DMS153 treated with DMSO at 0.1 percent for 48 hours (cell line): ENCODE results near the gene MTAP.

Source experiments
- DNase-seq: peaks from one replicate; lab custom pipeline; 2025; ENCODE audit not compliant: unreplicated experiment; lab: John Stamatoyannopoulos, UW

The MTAP gene

GRCh38 chr9:21841133-21841532 lies 38.7 kb downstream of the MTAP start:
- no peak for DNase-seq

GRCh38 chr9:21848615-21849014 lies 46.2 kb downstream of the MTAP start:
- no peak for DNase-seq

- no peak for DNase-seq
Measured at GRCh38 chr9:21852754-21853153, 50.3 kb downstream of the MTAP start.

- DNase-seq, result no peak
Measured at GRCh38 chr9:21853414-21853813, 51.0 kb downstream of the MTAP start.

GRCh38 chr9:21854119-21854518 lies 51.7 kb downstream of the MTAP start:
- no peak for DNase-seq

- no peak for DNase-seq
Measured at GRCh38 chr9:21854594-21854993, 52.2 kb downstream of the MTAP start.

GRCh38 chr9:21856301-21857094 lies 54.1 kb downstream of the MTAP start:
- no peak for DNase-seq

- DNase-seq, result no peak
Measured at GRCh38 chr9:21862871-21863270, 60.4 kb downstream of the MTAP start.

- DNase-seq, result no peak
Measured at GRCh38 chr9:21864505-21864904, 62.1 kb downstream of the MTAP start.

GRCh38 chr9:21866302-21866701 lies 63.9 kb downstream of the MTAP start:
- no peak for DNase-seq

- DNase-seq, result no peak
Measured at GRCh38 chr9:21871256-21871975, 69.0 kb downstream of the MTAP start.

GRCh38 chr9:21872696-21873095 lies 70.3 kb downstream of the MTAP start:
- DNase-seq, result no peak

GRCh38 chr9:21873540-21874221 lies 71.2 kb downstream of the MTAP start:
- DNase-seq, result no peak

GRCh38 chr9:21875893-21876292 lies 73.5 kb downstream of the MTAP start:
- DNase-seq, result no peak

GRCh38 chr9:21883642-21884041 lies 81.2 kb downstream of the MTAP start:
- DNase-seq, result no peak

- no peak for DNase-seq
Measured at GRCh38 chr9:21889673-21890072, 87.2 kb downstream of the MTAP start.

- DNase-seq, result no peak
Measured at GRCh38 chr9:21890696-21891095, 88.3 kb downstream of the MTAP start.

- no peak for DNase-seq
Measured at GRCh38 chr9:21901546-21901945, 99.1 kb downstream of the MTAP start.

GRCh38 chr9:21902136-21902535 lies 99.7 kb downstream of the MTAP start:
- no peak for DNase-seq

GRCh38 chr9:21903380-21903965 lies 101.0 kb downstream of the MTAP start:
- DNase-seq, result no peak

GRCh38 chr9:21904371-21904770 lies 101.9 kb downstream of the MTAP start:
- no peak for DNase-seq

GRCh38 chr9:21904776-21905175 lies 102.3 kb downstream of the MTAP start:
- DNase-seq, result no peak
